Tibial nerve (tissue), 4 donors: ENCODE results near the gene STX8. TPM values are rescaled to one million over a fixed set of nuclear protein-coding genes. Genes with fewer than 3 reads are reported as not detected.
"Not testable (repeated sequence)": the region's sequence is repeated elsewhere in the genome, so short reads cannot be mapped to it uniquely, and the experiment has no call there.

Experiments
- DNase-seq, 2 donors: peaks; one replicate each; pipeline ENCODE4 v3.0.0-alpha.2; 2019; ENCODE audit warnings: low spot score in 2 of 2
- H3K27ac ChIP-seq, 4 donors: fragments of 200-600 bp; sonication (generic) in 3 of 4; one replicate each; pipeline ENCODE4 v1.5.1; 2017 to 2019; ENCODE audit warnings: mild to moderate bottlenecking in 1 of 4
- H3K27me3 ChIP-seq, 2 donors: fragments of 200-600 bp; sonication (generic) in 1 of 2; one replicate each; pipeline versions ENCODE4 v1.5.1 to v1.6.0; 2017 to 2019
- H3K36me3 ChIP-seq, 3 donors: fragments of 200-600 bp; sonication (generic); one replicate each; pipeline ENCODE4 v1.5.1; 2018 to 2019
- H3K4me1 ChIP-seq, 4 donors: fragments of 200-600 bp; sonication (generic) in 3 of 4; one replicate each; pipeline ENCODE4 v1.5.1; 2017 to 2019
- H3K4me3 ChIP-seq, 4 donors: fragments of 200-600 bp; sonication (generic) in 3 of 4; one replicate each; pipeline ENCODE4 v1.5.1; 2017 to 2019; ENCODE audit warnings: mild to moderate bottlenecking in 1 of 4, moderate library complexity in 1 of 4
- H3K9me3 ChIP-seq, 4 donors: fragments of 200-600 bp; sonication (generic) in 3 of 4; one replicate each; pipeline ENCODE4 v1.5.1; 2017 to 2019
- CTCF ChIP-seq, 5 experiments: fragments of 200-600 bp in 3 of 5; fragments of 450-650 bp in 2 of 5; sonication (generic) in 3 of 5; IDR thresholded peaks; one replicate each; pipeline ENCODE4 v1.5.1; 2016 to 2019; ENCODE audit warnings: antibody characterized with exemption in 5 of 5, mild to moderate bottlenecking in 3 of 5, moderate library complexity in 2 of 5
- EP300 ChIP-seq, 2 donors: sonication (generic); formaldehyde crosslinking; IDR thresholded peaks; one replicate each; pipeline ENCODE4 v1.6.1; 2017; ENCODE audit warnings: antibody characterized with exemption in 2 of 2, mild to moderate bottlenecking in 1 of 2
- POLR2A ChIP-seq, 2 donors: fragments of 450-650 bp; IDR thresholded peaks; one replicate each; pipeline ENCODE4 v1.6.1; 2017; ENCODE audit warnings: antibody characterized with exemption in 2 of 2, mild to moderate bottlenecking in 2 of 2, moderate library complexity in 2 of 2
- WGBS, 2 donors: methylation state at CpG; one replicate each; pipeline ENCODE4 v1.1.5; 2018; 5-methylcytosine and 5-hydroxymethylcytosine counted together
- total RNA-seq, 4 donors: library from RNA; depleted of rRNA; stranded (reverse); fragments of >200 nt; gene quantifications; one replicate each; pipeline ENCODE4 v1.1.0, GENCODE V29; 2016

The STX8 gene
- total RNA-seq, 4 donors from 2014 or later: 57.7 to 97.2 (median 69.1) TPM

- Histone ChIP-seq H3K27ac (no peak overlapping the region), H3K27me3 (no peaks in the 10 kb centered on the region), H3K4me1 (no peaks in the 10 kb centered on the region), H3K4me3 (no peak overlapping the region), H3K36me3 (no peaks in the 10 kb centered on the region), H3K9me3 (no peaks in the 10 kb centered on the region)
- TF ChIP-seq POLR2A (IDR thresholded peaks at IDR 0.05) (no peak), CTCF (IDR thresholded peaks at IDR 0.05) (no peak), EP300 (IDR thresholded peaks at IDR 0.05) (no peak)
- DNase-seq: no peak
- 76 to 82% methylated on average over 6 of the region's 6 CpGs for WGBS, 2 donors
Measured at GRCh38 chr17:9350080-9350479, 225.5 kb downstream of the STX8 start.

- Histone ChIP-seq H3K4me3 (no peak overlapping the region), H3K4me1 (no peaks in the 10 kb centered on the region), H3K27ac (no peak overlapping the region), H3K36me3 (no peaks in the 10 kb centered on the region), H3K27me3 (no peaks in the 10 kb centered on the region), H3K9me3 (no peaks in the 10 kb centered on the region)
- WGBS, 2 donors: 81% methylated on average over 5 of the region's 5 CpGs
- DNase-seq: no peak
- TF ChIP-seq EP300 (IDR thresholded peaks at IDR 0.05) (no peak), POLR2A (IDR thresholded peaks at IDR 0.05) (no peak), CTCF (IDR thresholded peaks at IDR 0.05) (no peak)
Measured at GRCh38 chr17:9346296-9346926, 229.2 kb downstream of the STX8 start.

- no peaks in the 10 kb centered on the region for H3K36me3 ChIP-seq
- no peak overlapping the region for H3K4me3 ChIP-seq
- H3K27ac ChIP-seq: no peak overlapping the region
- H3K9me3 ChIP-seq: no peaks in the 10 kb centered on the region
- no peak for DNase-seq
- 65 to 69% methylated on average over 5 of the region's 5 CpGs for WGBS, 2 donors
- no peaks in the 10 kb centered on the region for H3K27me3 ChIP-seq
- H3K4me1 ChIP-seq: no peaks in the 10 kb centered on the region
- TF ChIP-seq EP300 (IDR thresholded peaks at IDR 0.05): no peak
- no peak for TF ChIP-seq POLR2A (IDR thresholded peaks at IDR 0.05)
- no peak for TF ChIP-seq CTCF (IDR thresholded peaks at IDR 0.05)
Measured at GRCh38 chr17:9343516-9343915, 232.1 kb downstream of the STX8 start.

- Histone ChIP-seq H3K36me3 (no peaks in the 10 kb centered on the region), H3K4me1 (no peaks in the 10 kb centered on the region), H3K27ac (no peak overlapping the region), H3K4me3 (no peak overlapping the region), H3K27me3 (no peaks in the 10 kb centered on the region), H3K9me3 (no peaks in the 10 kb centered on the region)
- TF ChIP-seq CTCF (IDR thresholded peaks at IDR 0.05): no peak
- TF ChIP-seq EP300 (IDR thresholded peaks at IDR 0.05): no peak
- no peak for TF ChIP-seq POLR2A (IDR thresholded peaks at IDR 0.05)
- no peak for DNase-seq
- 83 to 84% methylated on average over 8 of the region's 8 CpGs for WGBS, 2 donors
Measured at GRCh38 chr17:9342225-9342624, 233.4 kb downstream of the STX8 start.

GRCh38 chr17:9339958-9340357 lies 235.7 kb downstream of the STX8 start:
- WGBS, 2 donors: 76 to 80% methylated on average over 7 of the region's 7 CpGs

GRCh38 chr17:9339482-9339881 lies 236.1 kb downstream of the STX8 start:
- not testable (repeated sequence) for H3K27me3 ChIP-seq, H3K4me1 ChIP-seq, H3K9me3 ChIP-seq, H3K36me3 ChIP-seq, H3K27ac ChIP-seq, DNase-seq, H3K4me3 ChIP-seq
- WGBS, 2 donors: 85 to 90% methylated on average over 10 of the region's 10 CpGs

More at GRCh38 chr17:9339958-9340357, 235.7 kb downstream of the STX8 start:
- H3K27me3 ChIP-seq: no peaks in the 10 kb centered on the region
- peaks cover 0 to 4% (median 2%) of the 10 kb centered on the region in 4 donors for H3K9me3 ChIP-seq
- H3K4me3 ChIP-seq: no peak overlapping the region
- TF ChIP-seq POLR2A (IDR thresholded peaks at IDR 0.05) (no peak), EP300 (IDR thresholded peaks at IDR 0.05) (no peak), CTCF (IDR thresholded peaks at IDR 0.05) (no peak)
- no peak overlapping the region for H3K27ac ChIP-seq
- no peaks in the 10 kb centered on the region for H3K36me3 ChIP-seq
- DNase-seq: no peak
- no peaks in the 10 kb centered on the region for H3K4me1 ChIP-seq
